GM23338 (cell line): Measurements from ENCODE around the gene VSTM2L.

Source experiments
- CTCF ChIP-seq, 2 experiments: fragments of 200-600 bp in 1 of 2; sonication (generic) in 1 of 2; conservative IDR thresholded peaks; 2 replicates each; pipeline versions ENCODE4 v1.5.1 to v1.6.1; 2016 to 2017; ENCODE audit warnings: antibody characterized with exemption in 2 of 2, low read depth in 2 of 2, mild to moderate bottlenecking in 2 of 2, moderate library complexity in 1 of 2
- ETS1 ChIP-seq: IDR thresholded peaks from 2 replicates; pipeline ENCODE4 v1.6.1; 2016; ENCODE audit warnings: antibody characterized with exemption
- EZH2 ChIP-seq: fragments of 200-600 bp; sonication (generic); IDR thresholded peaks from one replicate; pipeline ENCODE4 v1.8.0; 2017; ENCODE audit warnings: antibody characterized with exemption, mild to moderate bottlenecking, low read depth; ENCODE audit not compliant: unreplicated experiment
- EZH2phosphoT487 ChIP-seq: fragments of 200-600 bp; sonication (generic); IDR thresholded peaks from one replicate; pipeline ENCODE4 v1.8.1; 2018; ENCODE audit warnings: antibody characterized with exemption; ENCODE audit not compliant: unreplicated experiment
- NANOG ChIP-seq: IDR thresholded peaks from 2 replicates; pipeline ENCODE4 v1.6.1; 2016; ENCODE audit warnings: antibody characterized with exemption, borderline replicate concordance
- ZNF462 ChIP-seq: fragments of 250-450 bp; sonication (Bioruptor Pico); IDR thresholded peaks from 2 replicates; pipeline ENCODE4 v1.5.0; 2020; ENCODE audit warnings: mild to moderate bottlenecking, moderate library complexity

- TF ChIP-seq CTCF (conservative IDR thresholded peaks at IDR 0.05; ENCODE audit: low read depth in 2 of 2) (no peak), EZH2 (no peak), ZNF462 (no peak), EZH2phosphoT487 (no peak), ETS1 (no peak), NANOG (no peak)
Measured at GRCh38 chr20:37882961-37883712, 19.8 kb upstream of the VSTM2L start.
